SJSA1 (cell line): ENCODE data around the gene MAP6. TPM values are rescaled to one million over a fixed set of nuclear protein-coding genes. Genes with fewer than 3 reads are reported as not detected.

Source experiments
- total RNA-seq: library from RNA; depleted of rRNA; stranded (reverse); fragments of >200 nt; shearing (Covaris generic); gene quantifications from 2 replicates; pipeline ENCODE4 v1.2.3, GENCODE V29; 2014; rRNA removed

MAP6 gene
- total RNA-seq, 1 experiment from 2014 or later, result 0.13 TPM

Other genes with a start within 250 kb of the MAP6 start
- gene KLHL35, start 235.8 kb downstream of the MAP6 start, total RNA-seq, result 0.41 and 0.58 TPM in 2 replicates
- 2.5 and 4.9 TPM in 2 replicates for gene GDPD5, start 143.1 kb downstream of the MAP6 start, total RNA-seq
- gene SERPINH1, start 106.8 kb downstream of the MAP6 start, total RNA-seq, result 638 and 816 TPM in 2 replicates
- not detected in 2 replicates for gene MOGAT2, start 48.8 kb upstream of the MAP6 start, total RNA-seq
- not detected in 2 replicates for gene DGAT2, start 99.7 kb upstream of the MAP6 start, total RNA-seq
- 7.7 and 25.2 TPM in 2 replicates for gene UVRAG, start 146.2 kb upstream of the MAP6 start, total RNA-seq